SK-N-MC (cell line): ENCODE measurements around the gene LCT.

Experiments used
- EZH2 ChIP-seq: fragments of 200-600 bp; sonication (generic); IDR thresholded peaks from one replicate; pipeline ENCODE4 v1.6.1; 2017; ENCODE audit warnings: antibody characterized with exemption
- FOXP2 ChIP-seq: optimal IDR thresholded peaks from 2 replicates; pipeline ENCODE3; 2011; ENCODE audit warnings: mild to moderate bottlenecking, moderate library complexity; ENCODE audit not compliant: insufficient read depth; ENCODE audit errors: extremely low read length, control extremely low read depth
- POLR2AphosphoS5 ChIP-seq: IDR thresholded peaks from 2 replicates; pipeline ENCODE4 v1.6.1; 2012; ENCODE audit warnings: mild to moderate bottlenecking, low read depth, low read length, borderline replicate concordance

DNA sequence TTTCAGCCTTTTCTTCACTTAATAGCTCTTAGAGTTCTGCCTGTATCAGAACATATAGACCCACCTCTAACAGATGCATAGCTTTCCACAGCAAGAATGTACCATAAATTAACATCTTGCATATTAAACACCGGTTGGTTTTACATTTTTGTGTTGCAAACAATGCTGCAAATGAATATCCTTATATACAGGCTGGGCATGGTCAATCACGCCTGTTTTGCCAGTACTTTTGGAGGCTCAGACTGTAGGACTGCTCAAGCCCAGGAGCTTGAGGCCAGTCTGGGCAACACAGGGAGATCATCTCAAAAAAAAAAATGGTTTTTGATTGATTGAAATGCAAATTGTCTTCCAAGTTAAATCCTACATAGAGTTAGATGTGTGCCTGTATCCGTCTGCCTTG lies 1.5 kb upstream of the LCT start:
- no peak for TF ChIP-seq EZH2
- no peak for TF ChIP-seq POLR2AphosphoS5
- TF ChIP-seq FOXP2 = no peak
